B cell (primary cell): ENCODE measurements around the gene MRPL20. TPM values are rescaled to one million over a fixed set of nuclear protein-coding genes. Genes with fewer than 3 reads are reported as not detected.

Source experiments
- ATAC-seq: fragments of 200-7000 bp; cut with Tn5 transposase; one replicate; pipeline ENCODE4 v1.10.0; 2021; ENCODE audit warnings: low read depth, mild to moderate bottlenecking, moderate number of reproducible peaks, moderate library complexity
- CTCF ChIA-PET: fragments of 350-600 bp; sonication (Branson Sonifier 250); formaldehyde crosslinking; loops from one replicate; lab custom pipeline; 2021; ENCODE audit warnings: antibody characterized with exemption, inconsistent platforms; lab: Charles Lee
- POLR2A ChIA-PET: fragments of 350-600 bp; sonication (Branson Sonifier 250); formaldehyde crosslinking; loops from one replicate; lab custom pipeline; 2021; ENCODE audit warnings: antibody characterized with exemption; lab: Charles Lee
- DNase-seq: peaks from one replicate; pipeline ENCODE4 v3.0.0; 2013
- H2AFZ ChIP-seq: 2 replicates; pipeline ENCODE4 v1.6.1; 2012; ENCODE audit warnings: mild to moderate bottlenecking, low read depth, low read length; ENCODE audit not compliant: insufficient read depth, poor library complexity, severe bottlenecking
- H3K27ac ChIP-seq, 2 donors: 1 replicate in 1 of 2; 2 replicates in 1 of 2; pipeline ENCODE4 v1.5.1; 2012 to 2013; ENCODE audit warnings: low read length in 2 of 2, mild to moderate bottlenecking in 2 of 2, moderate library complexity in 1 of 2
- H3K27me3 ChIP-seq, 4 experiments: fragments of 200-600 bp in 1 of 4; sonication (generic) in 1 of 4; replicated peaks in 1 of 4; 1 replicate in 2 of 4; 2 replicates in 2 of 4; pipeline versions ENCODE4 v1.6.1 to v1.7.0; 2013 to 2016; ENCODE audit warnings: low read length in 3 of 4, mild to moderate bottlenecking in 2 of 4, mixed read lengths in 1 of 4, moderate library complexity in 1 of 4; ENCODE audit not compliant: insufficient read depth in 4 of 4, control insufficient read depth in 3 of 4; ENCODE audit errors: control extremely low read depth in 1 of 4
- H3K36me3 ChIP-seq, 2 experiments: replicated peaks in 1 of 2; 1 replicate in 1 of 2; 2 replicates in 1 of 2; pipeline versions ENCODE4 v1.6.1 to v1.7.1; 2013; ENCODE audit warnings: low read length in 1 of 2; ENCODE audit not compliant: insufficient read depth in 2 of 2, control insufficient read depth in 1 of 2; ENCODE audit errors: control extremely low read depth in 1 of 2, extremely low read depth in 1 of 2
- H3K4me1 ChIP-seq, 2 donors: fragments of 200-600 bp in 1 of 2; sonication (generic) in 1 of 2; 1 replicate in 1 of 2; 2 replicates in 1 of 2; pipeline versions ENCODE4 v1.5.1 to v1.6.1; 2013 to 2017; ENCODE audit warnings: low read length in 2 of 2; ENCODE audit not compliant: control insufficient read depth in 2 of 2, insufficient read depth in 2 of 2
- H3K4me2 ChIP-seq: replicated peaks from 2 replicates; pipeline ENCODE3; 2012; ENCODE audit warnings: mild to moderate bottlenecking, low read depth, low read length; ENCODE audit not compliant: poor library complexity, severe bottlenecking
- H3K4me3 ChIP-seq, 5 experiments: fragments of 200-600 bp in 1 of 5; sonication (generic) in 1 of 5; 1 replicate in 3 of 5; 2 replicates in 2 of 5; pipeline versions ENCODE4 v1.5.1 to v1.7.0; 2011 to 2016; ENCODE audit warnings: low read length in 4 of 5, mild to moderate bottlenecking in 4 of 5, low read depth in 2 of 5, control low read depth in 1 of 5, moderate library complexity in 1 of 5; ENCODE audit not compliant: insufficient read depth in 1 of 5; ENCODE audit errors: control extremely low read depth in 1 of 5, extremely low read depth in 1 of 5
- H3K79me2 ChIP-seq: fragments of 200-600 bp; sonication (generic); one replicate; pipeline ENCODE4 v1.6.0; 2016; ENCODE audit warnings: low read length; ENCODE audit not compliant: control insufficient read depth, insufficient read depth
- H3K9ac ChIP-seq: fragments of 200-600 bp; sonication (generic); 2 replicates; pipeline ENCODE4 v1.6.1; 2017; ENCODE audit warnings: mild to moderate bottlenecking, low read length, moderate library complexity
- H3K9me3 ChIP-seq, 3 donors: one replicate each; pipeline versions ENCODE4 v1.6.1 to v1.7.1; 2013; ENCODE audit warnings: low read length in 2 of 3; ENCODE audit not compliant: control insufficient read depth in 2 of 3, insufficient read depth in 1 of 3; ENCODE audit errors: control extremely low read depth in 1 of 3
- H4K20me1 ChIP-seq: 2 replicates; pipeline ENCODE4 v1.6.0; 2012; ENCODE audit warnings: mild to moderate bottlenecking, low read length; ENCODE audit not compliant: insufficient read depth, control insufficient read depth, poor library complexity, severe bottlenecking
- H3K27ac Mint-ChIP-seq: one replicate; pipeline ENCODE4 v1.8.0; 2021; ENCODE audit warnings: mixed read lengths
- H3K27me3 Mint-ChIP-seq: one replicate; pipeline ENCODE4 v1.8.0; 2021; ENCODE audit warnings: mixed read lengths
- H3K4me1 Mint-ChIP-seq: one replicate; pipeline ENCODE4 v1.8.0; 2021; ENCODE audit warnings: mixed read lengths
- H3K4me3 Mint-ChIP-seq: one replicate; pipeline ENCODE4 v1.8.0; 2021; ENCODE audit warnings: mixed read lengths
- H3K9me3 Mint-ChIP-seq: one replicate; pipeline ENCODE4 v1.8.0; 2022; ENCODE audit warnings: mixed read lengths; ENCODE audit not compliant: insufficient read depth
- CTCF ChIP-seq: fragments of 200-600 bp; IDR thresholded peaks from one replicate; pipeline ENCODE4 v1.8.0; 2022; ENCODE audit warnings: antibody characterized with exemption, mild to moderate bottlenecking
- EZH2 ChIP-seq: IDR thresholded peaks from 2 replicates; pipeline ENCODE4 v1.6.1; 2012; ENCODE audit warnings: borderline replicate concordance, low read depth, mild to moderate bottlenecking, moderate library complexity, low read length; ENCODE audit not compliant: insufficient read depth, poor library complexity, severe bottlenecking
- WGBS: methylation state at CpG from one replicate; pipeline ENCODE4 v1.1.5; 2013; ENCODE audit warnings: missing lambda C conversion rate; ENCODE audit not compliant: insufficient coverage; 5-methylcytosine and 5-hydroxymethylcytosine counted together
- intact Hi-C: fragments of 100-400 bp; cut with micrococcal nuclease; formaldehyde crosslinking; loops from one replicate; pipeline ENCODE4 v1.10.0; 2022
- polyA plus RNA-seq: library from polyadenylated mRNA; depleted of rRNA; stranded (reverse); fragments of >200 nt; gene quantifications from 2 replicates; pipeline ENCODE4 v1.2.3, GENCODE V29; 2012
- total RNA-seq, 2 donors: library from RNA; stranded (reverse); fragments of 120-200 nt in 1 of 2; gene quantifications; 1 replicate in 1 of 2; 2 replicates in 1 of 2; pipeline versions ENCODE4 v1.2.3 to v1.2.4, GENCODE V29; 2013 to 2022

The MRPL20 gene
- total and polyA plus RNA-seq, 2 donors (not counting 1 experiment from before 2014, with no cell fraction given), result 55.9 to 119 TPM

- peaks cover 31% of the 10 kb centered on the region for H4K20me1 ChIP-seq
- 65% methylated on average over 16 of the region's 19 CpGs for WGBS
- no peaks in the 10 kb centered on the region for H3K9me3 Mint-ChIP-seq
- H3K4me1 ChIP-seq, result peaks cover 23 to 29% of the 10 kb centered on the region in 2 donors
- TF ChIP-seq EZH2 (no peak), CTCF (no peak)
- H3K9ac ChIP-seq, result peak overlapping the region; percentile 90
- peaks cover 8 to 58% of the 10 kb centered on the region in 2 experiments for H3K36me3 ChIP-seq
- H3K27ac ChIP-seq, result peak overlapping the region in 1 of 2 donors; percentile 85
- H3K27me3 Mint-ChIP-seq, result no peaks in the 10 kb centered on the region
- no peaks in the 10 kb centered on the region for H3K9me3 ChIP-seq
- peak overlapping the region; percentile 91 for H3K4me2 ChIP-seq
- peak overlapping the region; percentile 79 to 95 (median 89) for H3K4me3 ChIP-seq
- ChIA-PET CTCF (interaction anchor here (1.6 kb wide), 1 partner anchor 108 kb away, joined by 4 read pairs; no protein-coding TSS in a partner anchor), POLR2A (interaction anchor here (0.5 to 0.6 kb wide), 2 partner anchors 9 to 395 kb away, joined by 3 to 4 read pairs; partner anchors contain the start of gene MRPL20)
- peaks cover 46% of the 10 kb centered on the region for H3K4me1 Mint-ChIP-seq
- H3K27me3 ChIP-seq, result no peaks in the 10 kb centered on the region
- intact Hi-C loops, result no loop called here
- DNase-seq (no peak), ATAC-seq (no peak)
- peak overlapping the region; percentile 72 for H3K27ac Mint-ChIP-seq
- H2AFZ ChIP-seq, result peak overlapping the region; percentile 87
- H3K79me2 ChIP-seq, result peaks cover 72% of the 10 kb centered on the region
- peak overlapping the region; percentile 94 for H3K4me3 Mint-ChIP-seq
Measured at GRCh38 chr1:1397839-1398523, 9.1 kb downstream of the MRPL20 start.

- TF ChIP-seq EZH2, result no peak
- no peak for TF ChIP-seq CTCF
- Histone ChIP-seq H2AFZ (no peak overlapping the region), H3K27ac (no peak overlapping the region), H3K36me3 (peaks cover 16 to 66% of the 10 kb centered on the region in 2 experiments), H3K4me3 (no peak overlapping the region), H3K9ac (no peak overlapping the region), H3K4me2 (no peak overlapping the region), H3K27me3 (no peaks in the 10 kb centered on the region), H3K79me2 (peaks cover 70% of the 10 kb centered on the region), H4K20me1 (peaks cover 35% of the 10 kb centered on the region), H3K4me1 (peaks cover 13 to 21% of the 10 kb centered on the region in 2 donors), H3K9me3 (no peaks in the 10 kb centered on the region)
- H3K4me3 Mint-ChIP-seq, result peak overlapping the region; percentile 27
- 95% methylated on average over 8 of the region's 11 CpGs for WGBS
- H3K4me1 Mint-ChIP-seq, result peaks cover 32% of the 10 kb centered on the region
- H3K27ac Mint-ChIP-seq, result no peak overlapping the region
- ChIA-PET POLR2A (interaction anchor here (0.8 kb wide), 1 partner anchor 916 kb away, joined by 6 read pairs; no protein-coding TSS in a partner anchor), CTCF (interaction anchor here (0.6 to 0.8 kb wide), 3 partner anchors 10 to 364 kb away, joined by 3 to 5 read pairs (median 3); no protein-coding TSS in a partner anchor)
- no peaks in the 10 kb centered on the region for H3K27me3 Mint-ChIP-seq
- intact Hi-C loops, result loop anchor here (2.0 kb wide), 1 partner anchor 76 kb away; the partner anchor contains the start of gene ATAD3B
- DNase-seq (no peak), ATAC-seq (no peak)
- no peaks in the 10 kb centered on the region for H3K9me3 Mint-ChIP-seq
Measured at GRCh38 chr1:1395166-1395565, 11.9 kb downstream of the MRPL20 start.
